A673 (cell line): Measurements from ENCODE around the gene TMEM95. TPM values are rescaled to one million over a fixed set of nuclear protein-coding genes. Genes with fewer than 3 reads are reported as not detected.

Source experiments
- BruUV-seq: library from RNA; stranded (reverse); fragments of 400-500 nt; replicated peaks from 2 replicates; lab custom pipeline; 2021; lab: Mats Ljungman, UMichigan
- CTCF ChIA-PET: fragments of 300-600 bp; sonication (Branson Sonifier 250); formaldehyde crosslinking; loops from one replicate; lab custom pipeline; 2022; ENCODE audit warnings: antibody characterized with exemption; lab: Charles Lee
- POLR2A ChIA-PET: fragments of 300-600 bp; sonication (Branson Sonifier 250); formaldehyde crosslinking; loops from one replicate; lab custom pipeline; 2022; ENCODE audit warnings: antibody characterized with exemption; ENCODE audit not compliant: low non-redundant PET; lab: Charles Lee
- DNase-seq: peaks from one replicate; pipeline ENCODE4 v3.0.0-alpha.2; 2015; ENCODE audit warnings: low spot score
- H3K27ac ChIP-seq: fragments of 200-600 bp; sonication (generic); 2 replicates; pipeline ENCODE4 v1.5.1; 2016; ENCODE audit warnings: mixed run types, low read depth, mild to moderate bottlenecking, mixed read lengths, antibody characterized with exemption, low read length; ENCODE audit not compliant: poor library complexity, severe bottlenecking
- H3K27me3 ChIP-seq: fragments of 200-600 bp; sonication (generic); replicated peaks from 2 replicates; pipeline ENCODE4 v1.6.1; 2017; ENCODE audit warnings: mixed run types, low read depth, mild to moderate bottlenecking, mixed read lengths, antibody characterized with exemption, low read length; ENCODE audit not compliant: insufficient read depth, poor library complexity
- H3K36me3 ChIP-seq: fragments of 200-600 bp; sonication (generic); 2 replicates; pipeline ENCODE4 v1.6.1; 2016; ENCODE audit warnings: mixed run types, mild to moderate bottlenecking, mixed read lengths, antibody characterized with exemption, low read length; ENCODE audit not compliant: insufficient read depth, poor library complexity, severe bottlenecking
- H3K4me1 ChIP-seq: fragments of 200-600 bp; sonication (generic); 2 replicates; pipeline ENCODE4 v1.6.1; 2017; ENCODE audit warnings: mixed run types, mild to moderate bottlenecking, mixed read lengths, antibody characterized with exemption, low read length; ENCODE audit not compliant: insufficient read depth, poor library complexity, severe bottlenecking
- H3K4me3 ChIP-seq: fragments of 200-600 bp; sonication (generic); 2 replicates; pipeline ENCODE4 v1.5.1; 2016; ENCODE audit warnings: low read depth, mixed run types, mild to moderate bottlenecking, mixed read lengths, low read length; ENCODE audit not compliant: poor library complexity, severe bottlenecking
- H3K9me3 ChIP-seq: fragments of 200-600 bp; sonication (generic); 2 replicates; pipeline ENCODE4 v1.6.1; 2016; ENCODE audit warnings: mixed run types, low read depth, mild to moderate bottlenecking, mixed read lengths, antibody characterized with exemption, low read length; ENCODE audit not compliant: poor library complexity, severe bottlenecking
- EZH2 ChIP-seq: fragments of 200-600 bp; sonication (generic); IDR thresholded peaks from 2 replicates; pipeline ENCODE4 v1.6.1; 2017; ENCODE audit warnings: borderline replicate concordance, low read depth, mild to moderate bottlenecking, mixed read lengths, antibody characterized with exemption, low read length; ENCODE audit not compliant: poor library complexity, severe bottlenecking
- intact Hi-C: fragments of 100-400 bp; cut with micrococcal nuclease; formaldehyde crosslinking; loops from one replicate; pipeline ENCODE4 v1.10.0; 2022; ENCODE audit not compliant: unreplicated experiment
- total RNA-seq: library from RNA; stranded (reverse); gene quantifications from 2 replicates; pipeline ENCODE4 v1.2.3, GENCODE V29; 2021
- TF ChIP-seq, protein P1 (sequence below): fragments of 300-800, 200-600 bp; sonication (generic); conservative IDR thresholded peaks from 2 replicates; pipeline ENCODE4 v1.5.1; 2017; ENCODE audit warnings: low read depth, mild to moderate bottlenecking, antibody characterized with exemption, low read length, moderate library complexity, mixed read lengths

TMEM95 gene
- total RNA-seq, 1 experiment from 2014 or later, result not detected

GRCh38 chr17:7324438-7324779 is 30.5 kb upstream of the TMEM95 start:
- H3K27me3 ChIP-seq, result no peaks in the 10 kb centered on the region

GRCh38 chr17:7325031-7325528 is 29.9 kb upstream of the TMEM95 start:
- H3K36me3 ChIP-seq, result peaks cover 52% of the 10 kb centered on the region
- intact Hi-C loops, result no loop called here
- CTCF ChIA-PET, result no interaction called here

More at GRCh38 chr17:7324438-7324779, 30.5 kb upstream of the TMEM95 start:
- H3K9me3 ChIP-seq, result no peaks in the 10 kb centered on the region
- TF ChIP-seq EZH2, result no peak
- TF ChIP-seq, protein P1, sequence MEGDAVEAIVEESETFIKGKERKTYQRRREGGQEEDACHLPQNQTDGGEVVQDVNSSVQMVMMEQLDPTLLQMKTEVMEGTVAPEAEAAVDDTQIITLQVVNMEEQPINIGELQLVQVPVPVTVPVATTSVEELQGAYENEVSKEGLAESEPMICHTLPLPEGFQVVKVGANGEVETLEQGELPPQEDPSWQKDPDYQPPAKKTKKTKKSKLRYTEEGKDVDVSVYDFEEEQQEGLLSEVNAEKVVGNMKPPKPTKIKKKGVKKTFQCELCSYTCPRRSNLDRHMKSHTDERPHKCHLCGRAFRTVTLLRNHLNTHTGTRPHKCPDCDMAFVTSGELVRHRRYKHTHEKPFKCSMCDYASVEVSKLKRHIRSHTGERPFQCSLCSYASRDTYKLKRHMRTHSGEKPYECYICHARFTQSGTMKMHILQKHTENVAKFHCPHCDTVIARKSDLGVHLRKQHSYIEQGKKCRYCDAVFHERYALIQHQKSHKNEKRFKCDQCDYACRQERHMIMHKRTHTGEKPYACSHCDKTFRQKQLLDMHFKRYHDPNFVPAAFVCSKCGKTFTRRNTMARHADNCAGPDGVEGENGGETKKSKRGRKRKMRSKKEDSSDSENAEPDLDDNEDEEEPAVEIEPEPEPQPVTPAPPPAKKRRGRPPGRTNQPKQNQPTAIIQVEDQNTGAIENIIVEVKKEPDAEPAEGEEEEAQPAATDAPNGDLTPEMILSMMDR, result no peak
- CTCF ChIA-PET, result no interaction called here
- DNase-seq, result no peak
- POLR2A ChIA-PET, result no interaction called here
- H3K27ac ChIP-seq, result no peak overlapping the region
- H3K4me1 ChIP-seq, result peaks cover 13% of the 10 kb centered on the region
- intact Hi-C loops, result no loop called here
- H3K4me3 ChIP-seq, result no peak overlapping the region
- peaks cover 52% of the 10 kb centered on the region for H3K36me3 ChIP-seq
- BruUV-seq, result no TSS peak

GRCh38 chr17:7326186-7326585 is 28.8 kb upstream of the TMEM95 start:
- no peak for DNase-seq
- peaks cover 19% of the 10 kb centered on the region for H3K4me1 ChIP-seq
- no TSS peak for BruUV-seq
- no peaks in the 10 kb centered on the region for H3K27me3 ChIP-seq
- ChIA-PET CTCF (no interaction called here), POLR2A (no interaction called here)
- no peaks in the 10 kb centered on the region for H3K9me3 ChIP-seq
- no peak overlapping the region for H3K4me3 ChIP-seq
- H3K27ac ChIP-seq, result no peak overlapping the region
- TF ChIP-seq, protein P1, result no peak
- intact Hi-C loops, result no loop called here
- H3K36me3 ChIP-seq, result peaks cover 49% of the 10 kb centered on the region

More at GRCh38 chr17:7325031-7325528, 29.9 kb upstream of the TMEM95 start:
- Histone ChIP-seq H3K9me3 (no peaks in the 10 kb centered on the region), H3K4me3 (no peak overlapping the region), H3K27ac (no peak overlapping the region), H3K27me3 (no peaks in the 10 kb centered on the region), H3K4me1 (peaks cover 13% of the 10 kb centered on the region)
- POLR2A ChIA-PET, result no interaction called here
- TF ChIP-seq EZH2, result no peak
- DNase-seq, result no peak
- BruUV-seq, result no TSS peak

DNA sequence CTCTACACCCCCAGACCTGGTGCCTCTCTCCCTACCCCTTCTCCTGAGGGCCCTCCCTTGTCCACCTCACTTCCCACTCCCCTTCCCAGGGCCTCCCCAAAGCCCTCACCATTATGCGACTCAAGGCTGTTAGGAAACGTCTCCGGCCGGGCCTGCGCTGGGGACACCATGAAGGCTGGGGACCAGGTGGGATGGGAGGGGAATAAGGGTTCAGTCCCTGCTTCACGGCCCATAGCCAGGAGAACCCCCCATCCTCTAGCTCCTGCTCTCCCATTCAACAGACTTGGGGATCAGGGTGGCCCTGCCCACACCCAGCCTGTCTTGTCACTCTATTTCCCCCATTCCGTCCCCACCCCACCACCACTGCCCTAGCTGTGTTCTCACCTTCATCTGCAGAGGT is 27.9 kb upstream of the TMEM95 start:
- POLR2A ChIA-PET, result no interaction called here
- intact Hi-C loops, result no loop called here
- TF ChIP-seq EZH2, result no peak
- TF ChIP-seq, protein P1, result no peak
- BruUV-seq, result no TSS peak
- Histone ChIP-seq H3K4me1 (peaks cover 19% of the 10 kb centered on the region), H3K36me3 (peaks cover 42% of the 10 kb centered on the region), H3K27me3 (no peaks in the 10 kb centered on the region), H3K4me3 (no peak overlapping the region), H3K27ac (no peak overlapping the region), H3K9me3 (no peaks in the 10 kb centered on the region)
- no peak for DNase-seq
- CTCF ChIA-PET, result interaction anchor here (0.6 kb wide), 1 partner anchor 282 kb away, joined by 5 read pairs; no protein-coding TSS in a partner anchor
